HG02678 (cell line): ENCODE data around the gene ABHD2.
"Not testable (repeated sequence)": the region's sequence is repeated elsewhere in the genome, so short reads cannot be mapped to it uniquely, and the experiment has no call there.

Experiments used
- ATAC-seq: cut with Tn5 transposase; IDR thresholded peaks from one replicate; pipeline ENCODE4 v1.9.1; 2021; ENCODE audit warnings: mild to moderate bottlenecking, moderate library complexity; ENCODE audit not compliant: unreplicated experiment

The ABHD2 gene

GRCh38 chr15:89136818-89137772 lies 48.8 kb downstream of the ABHD2 start:
- no peak for ATAC-seq

- no peak for ATAC-seq
These were observed 49.7 kb downstream of the ABHD2 start for GRCh38 chr15:89137926-89138325.

DNA sequence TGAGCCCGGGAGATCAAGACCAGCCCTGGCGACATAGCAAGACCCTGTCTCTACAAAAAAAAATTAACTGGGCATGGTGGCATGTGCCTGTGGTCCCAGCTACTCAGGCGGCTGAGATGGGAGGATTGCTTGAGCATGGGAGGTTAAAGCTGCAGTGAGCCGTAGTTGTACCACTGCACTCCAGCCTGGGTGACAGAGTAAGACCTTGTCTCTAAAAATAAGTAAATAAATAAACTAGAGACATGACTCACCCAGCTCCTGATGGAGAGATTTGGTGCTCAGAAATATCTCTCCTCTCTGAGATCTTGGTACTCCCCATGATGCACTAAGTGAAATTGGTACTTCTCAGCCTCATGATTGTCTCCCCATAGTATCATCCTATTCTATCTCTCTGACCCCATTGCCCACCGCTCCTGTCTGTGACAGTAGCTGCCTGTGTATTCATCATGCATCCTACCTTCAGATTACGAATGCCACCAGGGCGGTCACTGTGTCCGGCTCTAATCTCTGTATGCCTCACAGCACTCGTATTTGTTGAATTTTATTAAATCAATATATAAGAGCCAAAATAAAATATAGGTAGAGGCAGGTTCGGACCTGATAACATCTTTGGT lies 50.9 kb downstream of the ABHD2 start:
- ATAC-seq, result no peak

GRCh38 chr15:89139613-89140499 lies 51.6 kb downstream of the ABHD2 start:
- ATAC-seq, result no peak

GRCh38 chr15:89140595-89140994 lies 52.3 kb downstream of the ABHD2 start:
- no peak for ATAC-seq

DNA sequence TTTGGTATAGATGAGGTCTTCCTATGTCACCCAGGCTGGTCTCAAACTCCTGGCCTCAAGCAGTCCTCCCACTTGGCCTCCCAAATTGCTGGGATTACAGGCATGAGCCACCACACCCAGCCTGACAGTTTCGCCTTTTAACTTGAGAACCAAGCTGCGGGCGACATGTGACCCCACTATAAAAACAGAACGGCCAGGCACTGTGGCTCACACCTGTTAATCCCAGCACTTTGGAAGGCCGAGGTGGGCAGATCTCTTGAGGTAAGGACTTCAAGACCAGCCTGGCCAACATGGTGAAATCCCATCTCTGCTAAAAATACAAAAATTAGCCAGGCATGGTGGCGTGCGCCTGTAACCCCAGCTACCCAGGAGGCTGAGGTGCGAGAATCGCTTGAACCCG lies 52.9 kb downstream of the ABHD2 start:
- ATAC-seq, result not testable (repeated sequence)

GRCh38 chr15:89141885-89142284 lies 53.6 kb downstream of the ABHD2 start:
- ATAC-seq, result no peak

DNA sequence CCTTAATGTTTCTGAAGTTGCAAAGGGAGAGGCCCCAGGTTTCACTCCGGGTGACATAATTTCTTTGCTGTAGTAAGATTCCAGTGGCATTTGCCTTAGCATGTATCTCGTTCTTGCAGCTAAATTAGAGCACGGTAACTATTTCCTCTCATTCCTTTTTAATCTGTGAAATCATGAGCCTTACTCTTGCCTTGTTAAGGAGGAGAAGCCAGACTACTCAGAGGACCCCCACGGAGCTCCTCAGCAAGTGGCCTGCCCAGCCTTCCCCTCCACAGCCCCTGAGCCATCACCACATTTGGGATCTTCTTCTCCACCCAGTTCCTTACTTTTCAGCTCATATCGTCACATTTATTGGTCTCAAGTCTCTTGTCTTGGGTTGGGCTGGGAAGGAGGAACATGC lies 54.2 kb downstream of the ABHD2 start:
- no peak for ATAC-seq

- ATAC-seq, result no peak
These were observed 55.4 kb downstream of the ABHD2 start for GRCh38 chr15:89143503-89144162.

GRCh38 chr15:89144491-89144890 lies 56.2 kb downstream of the ABHD2 start:
- no peak for ATAC-seq

DNA sequence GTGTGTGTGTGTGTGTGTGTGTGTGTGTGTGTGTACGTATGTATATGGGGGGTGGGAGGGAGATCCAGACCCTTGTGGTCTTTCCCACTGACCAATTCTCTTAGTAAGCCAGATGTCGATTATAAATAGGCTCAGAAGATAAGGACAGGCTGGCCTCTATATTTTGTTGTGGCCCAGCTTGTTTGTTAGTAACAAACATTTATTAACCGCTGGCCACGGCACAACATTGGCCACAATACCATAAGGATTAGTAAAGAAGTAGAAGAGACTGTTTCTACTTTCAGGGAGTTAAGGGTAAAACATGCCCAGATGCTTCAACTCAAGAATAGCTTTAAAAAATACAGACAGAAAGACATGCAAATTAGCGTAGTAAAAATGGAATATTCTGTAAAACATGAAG lies 58.1 kb downstream of the ABHD2 start:
- ATAC-seq, result no peak

GRCh38 chr15:89148126-89148525 lies 59.9 kb downstream of the ABHD2 start:
- ATAC-seq, result no peak

DNA sequence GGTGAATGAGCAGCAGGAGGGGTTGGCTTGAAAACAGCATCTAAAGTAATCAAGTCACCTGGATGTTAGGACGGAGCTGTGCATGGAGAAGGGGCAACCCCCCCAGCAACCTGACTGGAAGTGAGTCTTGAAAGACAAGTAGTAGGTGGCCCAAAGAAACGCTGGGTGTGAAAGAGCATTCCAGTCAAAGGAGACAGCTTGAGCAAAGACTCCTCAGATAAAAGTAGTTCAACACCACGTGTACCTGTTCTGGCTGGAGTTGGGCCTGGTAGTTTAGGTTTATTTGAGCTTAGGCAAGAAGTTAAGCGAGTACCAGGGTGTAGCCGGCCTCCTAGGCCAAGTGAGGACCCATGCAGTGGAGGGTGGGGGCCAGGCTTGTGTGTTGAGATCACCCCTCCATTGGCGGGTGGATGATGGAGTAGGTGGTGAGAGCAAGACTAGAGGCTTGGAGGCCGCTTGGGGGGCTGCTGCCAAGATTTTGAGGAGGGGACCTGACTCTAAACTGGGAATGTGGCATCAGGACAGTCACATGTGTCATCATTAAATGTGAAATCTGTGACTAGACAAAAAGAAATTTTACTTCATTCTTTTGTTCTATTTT lies 61.3 kb downstream of the ABHD2 start:
- ATAC-seq, result no peak

- ATAC-seq, result no peak
These were observed 62.0 kb downstream of the ABHD2 start for GRCh38 chr15:89150287-89150686.

DNA sequence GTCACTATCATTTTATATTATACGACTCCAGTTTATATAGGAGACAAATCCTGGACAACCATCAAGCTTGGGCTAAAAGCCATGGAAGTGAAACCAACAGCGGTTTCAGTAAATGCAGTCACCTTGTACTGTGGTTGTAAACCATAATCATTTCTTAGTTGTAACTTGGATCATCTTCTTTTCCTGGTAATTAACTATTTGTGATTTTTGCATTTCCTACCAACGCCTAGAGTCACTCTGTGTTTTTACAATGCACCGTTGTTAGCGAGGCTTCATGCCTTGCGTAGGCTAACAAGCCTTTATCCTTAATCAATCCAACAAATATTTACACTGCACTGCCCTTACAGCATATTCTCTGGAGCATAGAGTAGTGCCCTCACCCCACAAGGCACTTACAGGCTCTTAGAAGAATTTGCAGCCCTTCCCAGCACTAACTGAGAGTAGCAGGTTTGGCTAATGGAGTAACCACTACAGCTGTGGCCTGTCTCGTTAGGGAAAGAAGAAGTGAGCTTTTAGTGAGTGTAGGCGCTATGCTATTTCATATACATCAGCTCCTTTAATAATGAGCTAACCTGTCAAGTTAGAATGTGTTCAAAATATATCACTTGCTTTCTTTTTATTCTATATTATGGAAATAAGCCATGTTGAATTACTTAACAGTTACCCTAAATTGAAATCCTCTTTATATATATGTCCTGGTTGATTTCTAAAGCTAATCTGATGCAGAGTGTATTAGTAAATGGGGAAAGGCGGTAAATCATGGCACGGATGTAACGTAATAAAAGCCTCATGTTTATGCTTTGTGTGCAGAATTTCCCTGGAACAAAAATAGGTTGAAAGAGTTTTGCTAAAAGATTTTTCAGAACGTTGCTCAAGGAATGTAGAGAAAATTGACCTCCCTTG lies 62.8 kb downstream of the ABHD2 start:
- ATAC-seq, result no peak

DNA sequence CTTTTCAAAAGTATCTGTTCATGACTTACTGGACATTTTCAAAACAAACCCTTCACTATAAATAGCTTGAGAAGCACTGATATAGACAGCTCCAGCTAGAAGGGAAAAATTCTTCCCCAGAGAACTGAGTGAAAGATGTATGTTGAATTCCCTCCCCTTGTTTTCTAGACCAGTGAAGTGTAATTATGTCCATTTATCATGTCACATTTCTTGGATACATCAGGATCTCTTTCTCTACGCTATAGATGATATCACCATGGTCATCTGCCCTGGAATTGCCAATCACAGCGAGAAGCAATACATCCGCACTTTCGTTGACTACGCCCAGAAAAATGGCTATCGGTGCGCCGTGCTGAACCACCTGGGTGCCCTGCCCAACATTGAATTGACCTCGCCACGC lies 66.9 kb downstream of the ABHD2 start:
- no peak for ATAC-seq

GRCh38 chr15:89155656-89156055 lies 67.4 kb downstream of the ABHD2 start:
- ATAC-seq, result no peak

DNA sequence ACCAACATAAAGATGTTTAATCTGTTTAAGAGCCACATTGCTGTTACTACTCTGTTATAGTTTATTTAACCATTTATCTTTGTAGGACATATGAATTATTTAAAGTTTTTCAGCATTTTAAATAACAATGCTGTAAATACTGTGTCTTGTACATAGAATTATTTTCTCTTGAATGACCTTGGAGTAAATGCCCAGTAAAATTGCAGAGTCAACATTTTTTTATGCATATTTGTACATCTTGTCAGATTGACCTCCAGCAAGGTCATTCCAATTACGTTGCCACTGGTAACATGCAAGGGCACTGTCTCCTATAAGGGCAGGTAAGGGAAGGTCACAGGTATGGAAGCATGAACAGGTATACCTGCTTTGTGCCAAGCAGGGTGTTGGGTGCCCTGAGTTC lies 68.8 kb downstream of the ABHD2 start:
- no peak for ATAC-seq

- ATAC-seq, result no peak
These were observed 69.8 kb downstream of the ABHD2 start for GRCh38 chr15:89157918-89158564.
